HG02884 (cell line): ENCODE results near the gene CD320.
"Not testable (repeated sequence)": the region's sequence is repeated elsewhere in the genome, so short reads cannot be mapped to it uniquely, and the experiment has no call there.

Experiments used
- ATAC-seq: cut with Tn5 transposase; IDR thresholded peaks from one replicate; pipeline ENCODE4 v1.9.1; 2021; ENCODE audit warnings: mild to moderate bottlenecking, moderate library complexity; ENCODE audit not compliant: unreplicated experiment

The CD320 gene

GRCh38 chr19:8310342-8311055 is 2.3 kb upstream of the CD320 start:
- ATAC-seq: no peak

- ATAC-seq: no peak
These were observed 733 bp upstream of the CD320 start for GRCh38 chr19:8308891-8309291.

- ATAC-seq: no peak
These were observed 676 bp downstream of the CD320 start for GRCh38 chr19:8307400-8307964.

- ATAC-seq: no peak
These were observed 1.7 kb downstream of the CD320 start for GRCh38 chr19:8306235-8307054.

- ATAC-seq: no peak
These were observed 2.4 kb downstream of the CD320 start for GRCh38 chr19:8305798-8306197.

GRCh38 chr19:8304841-8305621 is 3.1 kb downstream of the CD320 start:
- no peak for ATAC-seq

GRCh38 chr19:8302734-8303133 is 5.4 kb downstream of the CD320 start:
- no peak for ATAC-seq

- ATAC-seq: no peak
These were observed 5.8 kb downstream of the CD320 start for GRCh38 chr19:8302357-8302691.

- not testable (repeated sequence) for ATAC-seq
These were observed 16.8 kb downstream of the CD320 start for GRCh38 chr19:8291337-8291736.

- not testable (repeated sequence) for ATAC-seq
These were observed 31.6 kb downstream of the CD320 start for GRCh38 chr19:8276508-8276907.

- ATAC-seq: no peak
These were observed 38.4 kb downstream of the CD320 start for GRCh38 chr19:8269724-8270123.

GRCh38 chr19:8265872-8266271 is 42.3 kb downstream of the CD320 start:
- ATAC-seq: no peak

- not testable (repeated sequence) for ATAC-seq
These were observed 43.9 kb downstream of the CD320 start for GRCh38 chr19:8264248-8264647.

- no peak for ATAC-seq
These were observed 45.7 kb downstream of the CD320 start for GRCh38 chr19:8262431-8262830.

- ATAC-seq: no peak
These were observed 46.3 kb downstream of the CD320 start for GRCh38 chr19:8261881-8262280.

- no peak for ATAC-seq
These were observed 46.8 kb downstream of the CD320 start for GRCh38 chr19:8261347-8261746.

GRCh38 chr19:8259922-8260247 is 48.3 kb downstream of the CD320 start:
- ATAC-seq: no peak

GRCh38 chr19:8259142-8259921 is 48.8 kb downstream of the CD320 start:
- no peak for ATAC-seq

- ATAC-seq: no peak
These were observed 51.1 kb downstream of the CD320 start for GRCh38 chr19:8257052-8257443.

GRCh38 chr19:8256276-8257051 is 51.7 kb downstream of the CD320 start:
- ATAC-seq: no peak
